NB4 (cell line): ENCODE results near the gene NFIX.

Experiments used
- DNase-seq: peaks from one replicate; pipeline ENCODE4 v3.0.0; 2010; ENCODE audit warnings: low read depth
- H3K4me3 ChIP-seq: one replicate; pipeline ENCODE4 v1.5.1; 2011; ENCODE audit warnings: mild to moderate bottlenecking, low read depth, low read length, moderate library complexity
- CTCF ChIP-seq: IDR thresholded peaks from one replicate; pipeline ENCODE4 v1.5.1; 2012; ENCODE audit warnings: low read depth, low read length
- MAX ChIP-seq: IDR thresholded peaks from 2 replicates; pipeline ENCODE4 v1.6.1; 2011; ENCODE audit warnings: low read depth, low read length
- MYC ChIP-seq: IDR thresholded peaks from 2 replicates; pipeline ENCODE4 v1.6.1; 2011; ENCODE audit warnings: low read depth, low read length
- POLR2A ChIP-seq: IDR thresholded peaks from 2 replicates; pipeline ENCODE4 v1.6.1; 2011; ENCODE audit warnings: mild to moderate bottlenecking; ENCODE audit not compliant: insufficient read length; ENCODE audit errors: extremely low read depth

Gene NFIX

GRCh38 chr19:13104848-13105711 is 109.8 kb downstream of the NFIX start:
- no peak overlapping the region for H3K4me3 ChIP-seq
- TF ChIP-seq MYC (no peak), MAX (no peak), POLR2A (no peak), CTCF (no peak)
- DNase-seq, result no peak

GRCh38 chr19:13109361-13110098 is 114.3 kb downstream of the NFIX start:
- no peak overlapping the region for H3K4me3 ChIP-seq
- DNase-seq, result no peak
- TF ChIP-seq POLR2A, result no peak
- no peak for TF ChIP-seq MAX

DNA sequence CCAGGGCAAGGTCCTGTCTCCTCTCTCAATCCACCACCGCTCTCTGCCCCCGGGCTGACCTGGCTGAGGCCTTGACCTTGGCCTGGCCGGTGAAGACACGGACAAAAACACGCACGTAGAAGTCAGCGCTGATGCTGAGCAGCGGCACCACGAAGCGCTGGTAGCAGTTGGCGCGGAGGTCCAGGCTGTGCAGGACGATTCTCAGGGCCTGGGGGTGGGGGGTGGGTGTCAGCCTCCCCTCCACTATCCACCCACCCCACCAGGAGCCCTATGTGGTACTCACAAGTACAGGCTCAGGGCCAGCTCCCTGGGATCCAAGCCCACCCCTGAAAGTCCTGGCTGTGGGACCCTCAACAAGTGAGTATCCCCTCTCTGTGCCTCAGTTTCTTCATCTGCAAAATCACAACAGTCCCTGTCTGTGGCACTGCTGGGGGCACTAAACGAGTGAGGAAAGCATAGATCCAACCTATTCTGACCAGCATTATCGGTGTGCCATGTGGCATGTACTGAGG is 114.9 kb downstream of the NFIX start:
- TF ChIP-seq MYC (no peak), CTCF (no peak), POLR2A (no peak), MAX (no peak)
- no peak overlapping the region for H3K4me3 ChIP-seq
- no peak for DNase-seq

- H3K4me3 ChIP-seq, result no peak overlapping the region
- TF ChIP-seq MYC, result no peak
- no peak for TF ChIP-seq POLR2A
- TF ChIP-seq CTCF, result no peak
- DNase-seq, result no peak
Observed at GRCh38 chr19:13112555-13112954, 117.3 kb downstream of the NFIX start.

GRCh38 chr19:13115936-13116281 is 120.6 kb downstream of the NFIX start:
- H3K4me3 ChIP-seq, result peak overlapping the region; percentile 96
- no peak for TF ChIP-seq MYC
- no peak for TF ChIP-seq CTCF
- TF ChIP-seq POLR2A, result no peak
- TF ChIP-seq MAX, result no peak
- no peak for DNase-seq

- peak; percentile 97 for DNase-seq
- peak within 1 kb of the TSS; percentile 96 for H3K4me3 ChIP-seq
- TF ChIP-seq POLR2A (peak; percentile 33), CTCF (no peak), MAX (peak; percentile 98), MYC (peak; percentile 94)
Observed at GRCh38 chr19:13116282-13117175, 121.3 kb downstream of the NFIX start, which contains the start of gene TRMT1. TRMT1 (minus strand) TSS chr19:13116740; CDS start chr19:13116399, 341 bp downstream.
